HG02571 (cell line): ENCODE data around the gene LARGE1.
"Not testable (repeated sequence)": the region's sequence is repeated elsewhere in the genome, so short reads cannot be mapped to it uniquely, and the experiment has no call there.

Experiments
- ATAC-seq: cut with Tn5 transposase; IDR thresholded peaks from one replicate; pipeline ENCODE4 v1.9.1; 2021; ENCODE audit warnings: mild to moderate bottlenecking, moderate library complexity; ENCODE audit not compliant: unreplicated experiment

The LARGE1 gene

DNA sequence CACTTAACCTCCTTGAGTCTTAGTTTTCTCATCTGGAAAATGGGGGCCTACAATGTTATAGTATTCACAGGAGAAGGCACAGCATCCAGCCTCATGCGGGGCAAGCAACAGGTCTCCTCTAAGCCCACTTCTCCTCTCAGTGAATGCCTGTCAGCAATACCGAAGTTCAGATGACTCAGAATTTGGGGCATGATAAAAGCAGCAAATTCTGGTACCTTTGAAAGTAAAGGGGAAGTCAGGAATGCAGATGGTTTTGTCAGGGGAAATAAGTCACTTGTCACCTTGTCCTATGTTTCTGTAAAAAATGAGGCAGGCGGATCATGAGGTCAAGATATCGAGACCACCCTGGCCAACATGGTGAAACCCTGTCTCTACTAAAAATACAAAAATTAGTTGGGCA is 350.2 kb downstream of the LARGE1 start:
- ATAC-seq = no peak

DNA sequence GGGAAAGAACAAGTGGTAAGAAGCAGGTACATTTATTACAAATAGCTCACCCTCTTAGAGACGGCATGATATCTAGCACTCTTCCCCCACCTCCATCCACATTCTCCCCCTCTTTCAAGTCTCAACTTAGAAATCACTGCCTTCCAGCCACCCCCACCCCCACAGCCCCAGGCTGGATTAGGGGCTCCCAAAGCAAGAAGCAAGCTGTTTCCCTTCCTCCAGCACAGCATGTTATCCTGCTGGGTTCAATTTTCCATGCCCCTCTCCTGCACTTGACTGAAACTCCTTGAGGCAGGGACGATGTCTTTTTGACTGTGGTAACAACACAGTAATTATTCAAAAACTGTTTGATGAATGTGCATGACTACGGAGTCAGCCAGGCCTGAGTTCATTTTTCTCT is 350.7 kb downstream of the LARGE1 start:
- no peak for ATAC-seq

DNA sequence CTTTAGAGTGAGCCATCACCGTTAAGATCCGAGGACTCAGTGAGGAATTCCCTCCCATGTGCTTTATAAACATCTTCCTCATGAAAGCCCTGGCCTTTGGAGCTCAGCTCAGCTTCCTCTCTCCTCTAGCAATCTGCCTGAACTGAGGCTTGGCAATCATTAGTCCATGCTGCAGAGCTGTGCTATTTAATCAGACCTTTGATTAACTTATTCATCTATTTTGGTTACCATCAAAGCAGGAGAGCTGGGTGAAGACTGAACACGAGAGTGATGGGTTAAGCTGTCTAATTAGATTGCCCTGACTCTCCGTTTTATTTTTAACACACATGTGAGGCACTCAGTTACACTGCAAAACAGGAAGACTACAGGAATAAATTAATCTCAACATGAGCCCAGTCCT is 351.3 kb downstream of the LARGE1 start:
- ATAC-seq = no peak

DNA sequence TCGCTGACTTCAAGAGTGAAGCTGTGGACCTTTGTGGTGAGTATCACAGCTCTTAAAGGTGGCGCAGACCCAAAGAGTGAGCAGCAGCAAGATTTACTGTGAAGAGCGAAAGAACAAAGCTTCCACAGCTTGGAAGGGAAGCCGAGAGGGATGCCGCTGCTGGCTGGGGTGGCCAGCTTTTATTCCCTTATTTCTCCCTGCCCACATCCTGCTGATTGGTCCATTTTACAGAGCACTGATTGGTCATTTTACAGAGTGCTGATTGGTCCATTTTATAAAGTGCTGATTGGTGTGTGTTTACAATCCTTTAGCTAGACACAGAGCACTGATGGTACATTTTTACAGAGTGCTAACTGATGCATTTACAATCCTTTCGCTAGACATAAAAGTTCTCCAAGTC is 353.8 kb downstream of the LARGE1 start:
- ATAC-seq = not testable (repeated sequence)

DNA sequence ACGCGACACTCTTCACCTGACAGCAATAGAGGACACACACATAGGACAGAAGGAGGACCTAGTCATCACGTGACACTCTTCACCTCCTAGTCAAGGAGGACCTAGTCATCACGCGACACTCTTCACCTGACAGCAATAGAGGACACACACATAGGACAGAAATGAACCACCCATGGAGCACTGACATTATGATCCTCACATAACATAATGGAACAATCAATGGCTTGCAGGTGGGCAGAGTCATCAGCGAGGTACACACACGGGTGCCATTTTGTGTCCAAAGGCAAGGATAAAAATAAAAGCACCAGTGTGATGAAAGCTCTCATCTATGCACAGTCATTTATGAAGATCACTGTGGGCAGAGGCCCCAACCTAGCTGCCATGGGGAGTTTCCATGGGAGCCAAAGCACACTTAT is 354.7 kb downstream of the LARGE1 start:
- ATAC-seq = no peak

DNA sequence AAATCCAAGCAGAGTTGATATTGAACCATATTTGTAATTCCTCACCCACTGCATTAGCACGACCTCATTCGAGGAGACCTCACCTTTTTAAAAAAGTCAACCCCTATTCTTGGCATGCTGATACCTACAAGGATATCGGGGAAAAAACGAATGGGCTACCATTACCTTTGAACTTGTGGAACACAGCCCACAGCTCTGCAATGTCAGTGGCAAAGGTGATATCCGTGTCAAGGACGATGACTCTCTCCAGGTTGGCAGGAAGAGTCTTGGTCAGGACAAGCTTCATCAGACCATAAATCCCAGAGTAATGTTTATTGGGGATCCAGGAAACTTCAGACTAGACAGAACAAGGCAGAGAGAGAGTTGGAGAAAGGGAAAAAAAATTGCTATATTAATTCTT is 355.6 kb downstream of the LARGE1 start:
- no peak for ATAC-seq

DNA sequence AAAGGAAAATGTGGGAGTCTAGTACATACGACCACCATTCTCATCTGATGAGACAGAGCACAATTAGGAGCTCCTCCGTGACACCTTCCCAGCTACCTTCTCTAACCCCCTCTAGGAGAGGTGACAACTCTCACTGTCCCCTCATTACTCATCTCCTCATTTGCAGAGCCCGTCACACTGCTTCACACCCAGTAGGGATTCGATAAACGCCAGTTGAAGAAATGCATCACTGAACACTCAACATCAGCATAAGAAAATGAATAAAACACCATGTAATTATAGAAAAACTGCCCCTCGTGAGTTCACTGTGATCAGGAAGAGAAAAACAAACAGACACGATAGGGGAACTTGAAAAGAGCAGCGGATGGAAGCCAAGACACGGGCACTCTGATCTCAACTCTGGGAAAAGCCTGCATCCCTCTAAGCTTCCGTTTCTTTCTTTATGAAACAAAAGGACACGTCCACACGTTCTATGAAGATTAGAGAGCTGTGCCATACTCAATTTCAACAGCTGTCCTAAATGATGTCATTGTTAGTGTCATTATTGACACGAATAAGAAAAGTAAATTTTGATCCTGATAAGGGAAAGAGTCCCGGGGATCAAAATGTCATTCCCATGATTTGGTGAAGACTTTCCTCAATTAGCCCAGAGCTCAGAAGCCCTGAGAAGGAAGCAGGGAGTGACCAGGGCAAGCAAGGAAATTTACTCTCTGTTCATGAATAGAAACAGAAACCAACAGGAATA is 356.9 kb downstream of the LARGE1 start:
- no peak for ATAC-seq

DNA sequence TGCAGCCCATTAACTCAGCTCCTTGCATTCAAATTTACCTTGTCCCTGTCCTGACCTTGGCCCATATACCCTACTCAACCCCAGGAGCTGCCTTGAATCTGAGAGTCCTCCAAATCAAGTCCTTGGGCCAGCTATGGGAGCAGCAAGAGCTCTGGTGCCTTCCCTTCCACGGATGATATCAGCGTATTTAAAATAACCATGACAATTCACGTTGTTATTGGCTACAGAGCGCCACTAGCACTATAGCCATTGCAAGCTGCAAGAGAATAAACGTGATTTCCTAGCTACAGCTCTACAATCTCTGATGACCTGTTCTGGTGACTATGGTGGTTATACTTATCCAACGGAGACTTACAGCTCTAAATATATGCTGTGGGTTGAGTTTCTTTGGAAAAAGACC is 357.8 kb downstream of the LARGE1 start:
- no peak for ATAC-seq

DNA sequence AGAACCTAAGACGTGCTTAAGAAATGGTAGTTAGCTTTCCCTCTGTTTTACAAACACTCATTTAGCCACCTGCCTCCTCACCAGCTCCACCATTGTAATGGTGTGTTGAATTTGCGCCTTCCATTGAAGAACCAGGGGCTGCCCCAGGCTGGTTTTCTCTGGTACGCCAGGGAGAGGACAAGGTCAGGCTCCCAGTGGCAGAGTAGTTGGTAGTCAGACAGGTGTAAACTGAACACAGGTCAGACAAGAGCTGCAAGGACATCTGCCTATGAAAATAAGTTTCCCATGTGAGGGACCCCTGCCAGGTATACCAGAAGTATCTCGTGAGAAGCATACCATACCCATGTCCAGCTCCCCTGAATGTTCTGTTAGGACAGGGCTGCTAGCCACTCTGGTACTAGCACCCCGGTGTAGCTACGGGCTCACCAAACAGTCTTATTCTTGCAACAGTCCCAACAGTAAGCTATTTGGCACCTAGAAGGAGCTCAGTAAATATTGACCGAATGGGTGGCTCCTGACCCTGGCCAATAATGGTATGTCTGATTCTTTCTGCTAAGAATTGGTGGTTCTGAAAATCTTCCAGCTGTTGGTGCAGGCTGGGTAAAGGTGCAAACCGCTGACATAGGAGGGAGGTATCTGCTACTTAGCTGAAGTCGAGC is 359.0 kb downstream of the LARGE1 start:
- no peak for ATAC-seq

DNA sequence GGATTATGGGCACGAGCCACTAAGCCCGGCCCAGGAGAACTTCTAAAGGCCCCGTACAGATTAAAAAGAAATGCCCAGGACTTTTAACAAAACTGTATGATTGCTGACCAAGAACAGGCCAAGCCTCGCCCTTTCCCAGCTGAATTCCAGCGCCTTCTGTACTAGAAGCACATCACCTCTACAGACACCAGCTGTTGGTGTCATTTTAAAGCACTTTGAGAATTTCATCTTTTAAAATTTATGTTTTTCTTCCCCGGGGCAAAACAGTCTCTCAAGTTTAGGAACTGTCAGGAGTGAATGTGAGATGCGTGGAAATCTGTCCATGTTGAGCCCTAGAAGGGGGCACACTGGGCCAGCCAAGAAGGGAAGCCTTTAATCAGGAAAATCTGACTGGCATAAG is 362.4 kb downstream of the LARGE1 start:
- ATAC-seq = no peak

DNA sequence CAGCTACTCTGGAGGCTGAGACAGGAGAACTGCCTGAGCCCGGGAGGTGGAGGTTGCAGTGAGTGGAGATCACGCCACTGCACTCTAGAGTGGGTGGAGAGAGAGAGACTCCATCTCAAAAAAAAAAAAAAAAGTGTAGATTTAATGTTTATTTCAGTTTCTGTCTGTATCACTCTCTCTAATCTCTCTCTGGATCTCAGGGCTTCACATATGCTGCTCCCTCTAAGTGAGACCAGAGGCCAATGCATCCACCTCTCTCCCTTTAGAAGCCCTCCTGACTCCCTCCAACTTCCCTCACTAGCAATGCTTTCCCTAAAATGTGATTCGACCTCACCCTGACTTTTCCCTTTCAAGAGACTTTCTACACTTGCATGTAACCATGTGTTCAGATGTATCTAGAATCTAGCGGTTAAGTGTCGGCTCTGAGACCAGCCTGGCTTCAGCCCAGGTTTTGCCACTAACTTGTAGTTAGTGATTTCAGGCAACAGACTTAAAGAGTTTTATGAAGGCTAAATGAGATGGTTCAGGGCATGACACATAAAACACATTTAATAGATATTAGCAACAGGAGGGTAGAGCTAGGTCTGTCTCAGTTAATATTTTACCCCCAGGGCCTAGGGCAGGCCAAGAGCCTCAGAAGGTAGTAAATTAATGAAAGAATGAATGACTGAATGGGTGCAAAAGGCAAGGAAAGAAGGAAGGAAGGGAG is 364.3 kb downstream of the LARGE1 start:
- no peak for ATAC-seq

DNA sequence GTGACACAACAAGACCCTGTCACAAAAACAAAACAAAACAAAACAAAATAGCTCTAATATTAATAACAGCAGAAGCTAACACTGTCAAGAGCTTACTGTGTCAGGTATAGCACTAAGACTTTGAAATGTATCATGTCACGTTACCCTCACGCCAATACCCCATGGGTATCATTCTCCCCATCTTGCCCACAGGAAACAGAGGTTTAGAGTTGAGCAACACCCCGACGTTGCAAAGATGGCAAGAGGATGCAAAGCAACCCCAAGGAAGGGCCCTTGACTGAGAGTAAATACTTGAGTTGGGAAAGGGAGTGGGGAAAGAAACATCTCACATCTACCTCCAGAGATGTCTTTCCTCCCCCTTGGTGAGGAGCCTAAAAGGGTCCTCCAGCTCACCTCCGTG is 366.8 kb downstream of the LARGE1 start:
- ATAC-seq = no peak

DNA sequence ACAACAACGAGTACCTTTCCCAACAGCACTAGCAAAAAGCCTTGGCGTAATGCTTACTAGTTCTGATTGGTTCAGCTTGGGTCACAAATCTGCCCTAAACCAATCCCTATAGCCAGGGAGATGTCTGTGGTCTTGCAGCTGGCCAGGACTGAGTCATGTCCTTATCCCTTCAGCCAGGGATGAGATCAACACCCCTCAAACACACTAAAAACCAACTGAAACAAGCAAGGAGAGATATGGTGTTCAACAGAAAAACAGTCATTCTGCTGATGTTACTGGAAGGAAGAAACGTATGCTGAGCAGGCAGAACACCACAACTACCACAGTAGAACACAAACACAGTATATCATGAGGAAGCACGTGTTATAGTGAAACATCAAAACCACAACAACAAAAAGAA is 375.6 kb downstream of the LARGE1 start:
- no peak for ATAC-seq

DNA sequence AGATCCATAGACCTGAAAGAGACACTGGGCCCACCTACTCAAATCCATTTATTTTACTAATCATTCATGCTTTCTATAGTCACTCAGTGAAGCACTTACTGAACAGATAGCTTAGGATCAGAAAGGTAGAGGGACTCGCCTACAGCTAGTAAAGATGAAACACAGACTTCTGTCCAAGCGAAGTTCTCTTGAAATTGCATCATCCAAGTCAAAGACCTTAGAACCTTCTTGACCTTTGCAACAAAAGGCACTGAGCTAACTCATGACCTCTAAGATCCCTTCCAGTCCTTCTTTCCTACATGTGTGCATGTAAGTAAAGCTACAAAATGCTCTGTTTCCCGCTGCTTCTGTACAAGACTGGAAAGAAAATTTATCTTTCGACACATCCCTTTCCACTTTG is 377.6 kb downstream of the LARGE1 start:
- ATAC-seq = no peak

DNA sequence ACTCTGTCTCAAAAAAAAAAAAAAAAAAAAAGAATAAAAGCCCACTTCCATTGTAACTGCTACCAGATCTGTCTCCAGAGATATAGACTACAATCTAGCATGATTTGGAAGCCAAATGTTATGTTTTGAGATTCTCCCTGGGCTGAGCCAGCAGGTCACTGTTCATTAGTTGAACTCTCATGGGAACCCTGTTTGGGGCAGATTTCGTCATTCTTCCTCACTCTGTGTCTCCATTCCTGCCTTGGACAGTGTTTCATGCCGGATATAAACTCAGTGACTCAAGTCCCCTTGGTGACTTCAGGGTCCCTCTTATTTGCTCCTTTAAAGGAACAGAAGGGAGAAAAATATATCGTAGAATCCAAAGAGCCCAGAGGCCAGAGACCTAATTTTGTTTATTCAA is 378.1 kb downstream of the LARGE1 start:
- ATAC-seq = no peak

DNA sequence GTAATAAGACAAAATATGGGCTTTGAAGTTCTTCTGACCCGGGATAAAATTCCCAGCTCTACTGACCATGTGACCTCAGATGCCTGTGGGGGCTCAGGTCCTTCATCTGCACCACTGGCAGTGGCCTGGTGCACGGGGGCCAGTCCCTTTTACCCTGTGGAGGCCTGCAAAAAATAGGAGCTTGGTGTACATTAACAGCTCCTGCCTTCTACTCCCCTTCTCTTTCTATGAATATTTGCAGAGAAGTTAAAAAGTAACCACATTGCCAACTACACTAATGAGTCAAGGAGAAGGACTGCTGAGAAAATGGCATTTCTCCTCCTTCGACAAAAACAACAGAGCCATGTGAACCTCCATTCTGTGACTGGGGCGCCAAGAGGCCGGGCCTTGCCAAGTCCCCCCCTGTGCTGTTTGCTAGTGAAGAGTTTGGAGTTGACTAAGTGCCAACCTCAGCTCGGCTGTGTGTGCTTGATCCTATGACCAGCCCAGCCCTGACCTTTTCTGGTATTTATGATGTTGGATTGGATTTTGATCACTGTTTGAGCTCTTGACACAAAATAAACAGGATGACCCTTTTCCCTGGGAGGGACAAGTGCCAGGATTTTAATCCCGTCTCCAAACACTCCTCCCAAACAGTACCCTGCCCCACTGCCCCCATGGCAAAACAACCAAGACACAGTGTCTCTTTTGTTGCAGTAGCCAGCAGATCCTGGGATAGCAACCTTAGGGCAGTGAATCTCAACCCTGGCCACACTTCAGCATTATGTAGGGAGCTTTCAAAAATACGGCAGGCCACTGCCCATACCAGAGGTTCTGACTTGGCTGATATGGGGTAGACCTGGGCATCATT is 380.1 kb downstream of the LARGE1 start:
- no peak for ATAC-seq

DNA sequence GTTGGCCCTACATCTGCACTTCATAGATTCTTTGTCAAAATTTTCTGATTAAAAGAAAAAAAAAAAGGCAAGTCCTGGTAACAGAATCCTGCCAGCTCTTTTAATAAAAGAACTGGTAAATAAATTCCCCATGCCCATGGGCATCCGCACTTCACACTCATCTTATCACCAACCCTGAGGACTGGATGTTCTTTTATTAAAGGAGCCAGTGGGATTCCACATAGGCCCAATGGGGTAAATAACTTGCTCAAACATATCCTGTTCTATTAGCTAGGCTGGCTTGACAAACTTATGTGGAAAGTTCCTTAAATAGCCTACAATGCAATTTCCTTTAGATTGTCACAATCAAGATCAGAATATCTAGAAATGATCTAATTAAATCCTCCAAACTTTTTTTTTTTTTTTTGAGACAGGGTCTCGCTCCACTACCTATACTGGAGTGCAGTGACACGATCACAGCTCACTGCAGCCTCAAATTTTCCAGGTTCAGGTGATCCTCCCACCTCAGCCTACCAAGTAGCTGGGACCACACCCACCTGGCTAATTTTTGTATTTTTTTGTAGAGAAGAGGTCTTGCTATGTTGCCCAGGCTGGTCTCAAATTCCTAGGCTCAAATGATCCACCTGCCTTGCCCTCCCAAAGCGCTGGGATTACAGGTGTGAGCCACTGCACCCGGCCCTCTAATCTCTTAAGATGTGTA is 380.9 kb downstream of the LARGE1 start:
- no peak for ATAC-seq

DNA sequence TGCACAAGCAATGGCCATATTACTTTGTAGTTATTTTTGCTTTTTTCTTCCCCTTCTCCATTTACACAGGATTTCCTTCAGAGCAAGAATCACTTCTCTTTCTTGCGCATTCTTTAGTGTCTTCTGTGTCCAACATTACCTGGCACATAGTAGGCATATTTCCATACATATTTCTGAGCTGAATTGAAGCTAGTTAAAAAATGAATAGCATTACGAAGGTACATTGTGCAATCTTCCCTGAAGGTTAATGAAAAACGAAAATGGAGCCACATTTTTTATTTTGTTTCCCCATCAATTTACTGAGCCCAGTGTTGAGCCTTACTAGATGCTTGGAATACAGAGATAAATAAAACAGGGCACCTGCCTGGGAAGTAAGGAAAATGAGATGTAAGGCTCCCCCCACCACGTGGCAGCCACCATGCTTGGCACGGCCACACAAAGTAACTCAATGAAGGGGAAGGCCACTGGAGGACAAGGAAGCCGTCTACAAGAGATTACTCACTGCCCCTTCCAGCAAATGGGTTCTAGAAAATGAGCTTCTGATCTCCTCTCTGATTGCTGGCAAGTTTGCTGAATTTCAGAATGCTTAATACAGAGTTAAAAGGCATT is 381.9 kb downstream of the LARGE1 start:
- ATAC-seq = no peak

DNA sequence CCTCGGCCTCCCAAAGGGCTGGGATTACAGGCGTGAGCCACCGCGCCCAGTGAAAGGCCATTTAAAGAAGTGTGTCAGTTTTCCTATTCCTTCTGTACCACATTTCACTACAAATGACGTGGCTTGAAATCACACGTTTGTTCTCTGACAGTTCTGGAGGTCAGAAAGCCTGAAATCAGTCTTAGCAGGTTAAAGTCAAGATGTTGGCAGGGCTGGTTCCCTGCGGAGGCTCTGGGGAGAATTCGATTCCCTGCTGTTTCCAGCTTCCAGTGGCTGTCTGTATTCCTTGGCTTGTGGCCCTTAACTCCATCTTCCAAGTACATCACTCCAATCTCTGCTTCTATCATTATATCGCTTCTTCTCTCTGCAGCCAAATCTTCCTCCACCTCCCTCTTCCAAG is 383.2 kb downstream of the LARGE1 start:
- no peak for ATAC-seq
